Nephron (organoid): ENCODE results near the gene TMEM151B.

ENCODE experiments used
- H3K27ac Mint-ChIP-seq, 3 experiments: 2 replicates each; pipeline ENCODE4 v1.8.0; 2020; ENCODE audit warnings: mixed read lengths in 3 of 3, mild to moderate bottlenecking in 2 of 3, moderate library complexity in 1 of 3
- H3K27me3 Mint-ChIP-seq: 2 replicates; pipeline ENCODE4 v1.8.0; 2021; ENCODE audit warnings: low read depth, mild to moderate bottlenecking, moderate library complexity, mixed read lengths
- H3K36me3 Mint-ChIP-seq: 2 replicates; pipeline ENCODE4 v1.8.0; 2020; ENCODE audit warnings: low read depth, mixed read lengths
- H3K4me1 Mint-ChIP-seq: 2 replicates; pipeline ENCODE4 v1.8.0; 2020; ENCODE audit warnings: mixed read lengths
- H3K4me3 Mint-ChIP-seq, 3 experiments: 2 replicates each; pipeline ENCODE4 v1.8.0; 2020; ENCODE audit warnings: mild to moderate bottlenecking in 3 of 3, mixed read lengths in 3 of 3, moderate library complexity in 2 of 3
- H3K9me3 Mint-ChIP-seq: 2 replicates; pipeline ENCODE4 v1.8.0; 2020; ENCODE audit warnings: mixed read lengths
- TF ChIP-seq, protein P1 (sequence below), 3 experiments: fragments of 200-600 bp; sonication (generic); IDR thresholded peaks; one replicate each; pipeline ENCODE4 v1.5.0; 2021; ENCODE audit warnings: antibody characterized with exemption in 3 of 3; ENCODE audit not compliant: unreplicated experiment in 3 of 3

TMEM151B gene

GRCh38 chr6:44253307-44254101, 16.7 kb upstream of the TMEM151B start:
- H3K27me3 Mint-ChIP-seq = no peaks in the 10 kb centered on the region
- no peak overlapping the region for H3K27ac Mint-ChIP-seq
- no peaks in the 10 kb centered on the region for H3K9me3 Mint-ChIP-seq
- peak overlapping the region in 2 of 3 experiments; percentile 40 to 52 for H3K4me3 Mint-ChIP-seq
- peaks cover 64% of the 10 kb centered on the region for H3K36me3 Mint-ChIP-seq
- peaks cover 49% of the 10 kb centered on the region for H3K4me1 Mint-ChIP-seq
- TF ChIP-seq, protein P1, sequence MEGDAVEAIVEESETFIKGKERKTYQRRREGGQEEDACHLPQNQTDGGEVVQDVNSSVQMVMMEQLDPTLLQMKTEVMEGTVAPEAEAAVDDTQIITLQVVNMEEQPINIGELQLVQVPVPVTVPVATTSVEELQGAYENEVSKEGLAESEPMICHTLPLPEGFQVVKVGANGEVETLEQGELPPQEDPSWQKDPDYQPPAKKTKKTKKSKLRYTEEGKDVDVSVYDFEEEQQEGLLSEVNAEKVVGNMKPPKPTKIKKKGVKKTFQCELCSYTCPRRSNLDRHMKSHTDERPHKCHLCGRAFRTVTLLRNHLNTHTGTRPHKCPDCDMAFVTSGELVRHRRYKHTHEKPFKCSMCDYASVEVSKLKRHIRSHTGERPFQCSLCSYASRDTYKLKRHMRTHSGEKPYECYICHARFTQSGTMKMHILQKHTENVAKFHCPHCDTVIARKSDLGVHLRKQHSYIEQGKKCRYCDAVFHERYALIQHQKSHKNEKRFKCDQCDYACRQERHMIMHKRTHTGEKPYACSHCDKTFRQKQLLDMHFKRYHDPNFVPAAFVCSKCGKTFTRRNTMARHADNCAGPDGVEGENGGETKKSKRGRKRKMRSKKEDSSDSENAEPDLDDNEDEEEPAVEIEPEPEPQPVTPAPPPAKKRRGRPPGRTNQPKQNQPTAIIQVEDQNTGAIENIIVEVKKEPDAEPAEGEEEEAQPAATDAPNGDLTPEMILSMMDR (IDR thresholded peaks at IDR 0.05; ENCODE audit: unreplicated experiment in 3 of 3) = peak; percentile 20 to 39 (median 24)

- no peaks in the 10 kb centered on the region for H3K9me3 Mint-ChIP-seq
- H3K36me3 Mint-ChIP-seq = peaks cover 58% of the 10 kb centered on the region
These were observed 15.8 kb upstream of the TMEM151B start for GRCh38 chr6:44254191-44255104.

DNA sequence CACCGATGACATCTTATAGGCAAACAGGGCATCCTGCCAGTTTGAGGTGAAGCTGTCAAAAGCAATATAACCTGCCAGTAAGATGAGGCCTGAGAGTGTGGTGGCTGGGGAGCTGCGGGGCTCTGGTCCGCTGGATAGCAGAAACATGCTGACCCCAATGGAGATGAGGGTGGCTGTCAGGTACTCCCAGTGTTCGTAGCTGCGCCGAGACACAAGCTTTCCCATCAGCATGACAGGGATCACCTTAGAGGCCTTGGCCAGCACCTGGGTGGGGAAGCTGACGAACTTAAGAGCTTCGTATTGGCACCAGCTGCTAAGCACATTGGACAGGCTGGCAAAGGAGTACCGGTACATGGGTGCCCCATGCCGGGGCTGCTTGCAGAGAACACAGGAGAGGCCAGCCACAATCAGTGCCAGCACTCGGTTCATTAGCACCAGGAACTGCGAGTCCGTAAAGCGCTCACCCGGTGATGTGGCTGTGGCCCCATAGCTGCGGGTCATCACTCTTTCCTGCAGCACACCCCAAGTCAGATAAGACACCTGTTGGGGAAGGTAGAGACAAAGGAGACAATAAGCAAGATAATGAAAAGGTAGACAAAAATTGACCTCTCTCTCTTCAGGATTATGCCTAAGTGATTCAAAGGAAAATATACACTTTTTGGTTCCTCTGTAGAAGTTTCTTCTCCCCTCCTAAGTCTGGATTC, 15.0 kb upstream of the TMEM151B start:
- no peaks in the 10 kb centered on the region for H3K9me3 Mint-ChIP-seq
- peak overlapping the region; percentile 85 to 90 (median 88) for H3K4me3 Mint-ChIP-seq
- no peaks in the 10 kb centered on the region for H3K27me3 Mint-ChIP-seq
- TF ChIP-seq, protein P1 (IDR thresholded peaks at IDR 0.05; ENCODE audit: unreplicated experiment in 3 of 3) = no peak
- H3K36me3 Mint-ChIP-seq = peaks cover 50% of the 10 kb centered on the region
- peak overlapping the region; percentile 19 to 72 (median 58) for H3K27ac Mint-ChIP-seq
- peaks cover 35% of the 10 kb centered on the region for H3K4me1 Mint-ChIP-seq

More at GRCh38 chr6:44254191-44255104, 15.8 kb upstream of the TMEM151B start:
- Mint-ChIP-seq H3K27me3 (no peaks in the 10 kb centered on the region), H3K4me3 (peak overlapping the region; percentile 85 to 90 (median 88)), H3K27ac (peak overlapping the region; percentile 19 to 67 (median 58)), H3K4me1 (peaks cover 42% of the 10 kb centered on the region)
- TF ChIP-seq, protein P1 (IDR thresholded peaks at IDR 0.05; ENCODE audit: unreplicated experiment in 3 of 3) = no peak

DNA sequence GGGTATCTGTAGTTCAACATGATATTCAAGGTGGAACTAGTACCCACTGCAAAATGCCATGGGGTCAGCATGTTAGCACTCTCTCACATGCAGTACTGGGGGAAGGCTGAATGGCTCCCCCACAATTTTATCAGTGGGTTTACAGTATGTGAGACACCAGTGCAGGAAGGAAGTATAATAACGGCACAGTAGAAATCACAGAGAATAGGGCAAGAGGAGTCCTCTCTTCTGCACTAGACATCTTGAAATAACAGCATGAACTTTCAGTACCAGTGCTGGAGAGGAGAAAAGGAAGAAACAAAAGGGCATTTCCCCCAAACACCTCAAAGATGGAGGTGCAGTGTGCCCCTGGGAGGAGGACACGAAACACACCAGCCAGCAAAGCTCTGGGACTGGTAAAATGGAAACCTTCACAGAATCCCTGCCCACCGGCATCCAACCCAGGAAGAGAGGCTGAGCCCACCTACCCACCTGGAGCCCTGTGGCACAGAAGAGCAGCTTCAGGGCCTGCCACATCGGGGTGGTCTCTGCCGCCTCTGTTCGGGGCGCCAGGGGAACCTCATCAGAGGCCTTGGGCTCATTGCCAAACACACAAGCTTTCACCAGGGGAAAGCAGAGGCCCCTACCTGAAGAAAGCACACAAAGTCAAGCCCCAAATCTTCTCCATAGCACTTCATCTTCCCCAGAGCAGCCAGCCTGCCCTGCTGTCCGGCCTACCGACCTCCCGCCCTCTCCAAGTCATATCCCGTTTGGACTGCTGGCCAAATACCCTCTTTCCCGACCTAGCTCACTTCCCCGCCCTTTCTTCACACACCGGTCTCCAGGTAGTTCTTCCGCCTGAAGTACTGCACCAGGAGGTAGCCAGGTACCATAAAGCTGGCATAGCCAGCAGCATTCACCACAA, 14.1 kb upstream of the TMEM151B start:
- H3K4me1 Mint-ChIP-seq = peaks cover 33% of the 10 kb centered on the region
- peak overlapping the region; percentile 85 to 90 (median 88) for H3K4me3 Mint-ChIP-seq
- TF ChIP-seq, protein P1 (IDR thresholded peaks at IDR 0.05; ENCODE audit: unreplicated experiment in 3 of 3) = no peak
- no peaks in the 10 kb centered on the region for H3K27me3 Mint-ChIP-seq
- peak overlapping the region; percentile 58 to 81 (median 72) for H3K27ac Mint-ChIP-seq
- H3K9me3 Mint-ChIP-seq = no peaks in the 10 kb centered on the region
- peaks cover 46% of the 10 kb centered on the region for H3K36me3 Mint-ChIP-seq

- no peaks in the 10 kb centered on the region for H3K9me3 Mint-ChIP-seq
These were observed 13.6 kb upstream of the TMEM151B start for GRCh38 chr6:44256775-44257024.

More at GRCh38 chr6:44256775-44257024, 13.6 kb upstream of the TMEM151B start:
- H3K4me3 Mint-ChIP-seq = peak overlapping the region; percentile 85 to 90 (median 88)
- peak overlapping the region; percentile 58 to 67 (median 67) for H3K27ac Mint-ChIP-seq
- peaks cover 31% of the 10 kb centered on the region for H3K4me1 Mint-ChIP-seq
- TF ChIP-seq, protein P1 (IDR thresholded peaks at IDR 0.05; ENCODE audit: unreplicated experiment in 3 of 3) = no peak
- H3K27me3 Mint-ChIP-seq = no peaks in the 10 kb centered on the region
- H3K36me3 Mint-ChIP-seq = peaks cover 42% of the 10 kb centered on the region
